Motor neuron (in vitro differentiated cells): ENCODE results near the gene RNU5D-1. TPM values are rescaled to one million over a fixed set of nuclear protein-coding genes. Genes with fewer than 3 reads are reported as not detected.
A peak's percentile ranks its signal among the peaks of the same experiment; 100 is the strongest.

Experiments
- ATAC-seq, 8 experiments: fragments of 200-7000 bp; cut with Tn5 transposase; replicated peaks in 6 of 8; 2 replicates each; pipeline ENCODE4 v1.8.0; 2021; ENCODE audit warnings: mild to moderate bottlenecking in 8 of 8, moderate library complexity in 8 of 8
- H3K27ac ChIP-seq, 2 donors: fragments of 250-450 bp; sonication (Bioruptor Pico); 2 replicates each; pipeline ENCODE4 v1.9.0; 2021; ENCODE audit warnings: antibody characterized with exemption in 2 of 2, mild to moderate bottlenecking in 2 of 2, moderate library complexity in 1 of 2
- H3K4me1 ChIP-seq, 2 donors: fragments of 250-450 bp; sonication (Bioruptor Pico); replicated peaks in 1 of 2; 2 replicates each; pipeline ENCODE4 v1.6.1; 2021; ENCODE audit warnings: antibody characterized with exemption in 2 of 2, mild to moderate bottlenecking in 2 of 2, moderate library complexity in 1 of 2
- H3K4me3 ChIP-seq, 5 donors: fragments of 250-450 bp; sonication (Bioruptor Pico); 2 replicates each; pipeline ENCODE4 v1.9.0; 2021; ENCODE audit warnings: antibody characterized with exemption in 5 of 5, mild to moderate bottlenecking in 5 of 5, moderate library complexity in 4 of 5
- WGBS, 10 experiments: fragments of 450-650 bp; shearing (Covaris generic); methylation state at CpG; one replicate each; pipeline ENCODE4 v1.0.0; 2022; 5-methylcytosine and 5-hydroxymethylcytosine counted together
- in situ Hi-C, 9 experiments: fragments of 400-800 bp; cut with MboI; loops; one replicate each; pipeline ENCODE4 v1.15.0; 2021; ENCODE audit warnings: low sequenced_read_pairs in 9 of 9, low pct_unique_long_range_greater_than_20kb in 2 of 9; ENCODE audit not compliant: unreplicated experiment in 9 of 9
- total RNA-seq, 8 experiments: library from RNA; unstranded; fragments of 300-600 nt; gene quantifications; 2 replicates each; pipeline versions ENCODE4 v1.2.3 to v1.2.4, GENCODE V29; 2022

RNU5D-1 gene
- total RNA-seq, 8 experiments from 2014 or later: under 0.01 TPM; not detected in 4

GRCh38 chr1:44689447-44689765, 41.6 kb downstream of the RNU5D-1 start:
- peak in 6 of 8 experiments; percentile 52 to 95 (median 78) for ATAC-seq

GRCh38 chr1:44688760-44689446, 42.1 kb downstream of the RNU5D-1 start:
- in situ Hi-C loops: no loop called here
- Histone ChIP-seq H3K27ac (peak overlapping the region in 1 of 2 donors; percentile 18), H3K4me3 (no peak overlapping the region), H3K4me1 (peaks cover 5 to 20% of the 10 kb centered on the region in 2 donors)
- no peak for ATAC-seq
- 66 to 91% (median 82%) methylated on average over 4 to 12 of the region's 12 CpGs; no CpG with 5 or more reads in 2 of the 10 experiments for WGBS, 10 experiments

More at GRCh38 chr1:44689447-44689765, 41.6 kb downstream of the RNU5D-1 start:
- Histone ChIP-seq H3K4me3 (no peak overlapping the region), H3K27ac (peak overlapping the region in 1 of 2 donors; percentile 21), H3K4me1 (peaks cover 5 to 20% of the 10 kb centered on the region in 2 donors)
- in situ Hi-C loops: no loop called here
- WGBS, 10 experiments: 31 to 94% (median 57%) methylated on average over 1 to 3 of the region's 3 CpGs; no CpG with 5 or more reads in 2 of the 10 experiments

- H3K4me1 ChIP-seq: peaks cover 5 to 20% of the 10 kb centered on the region in 2 donors
- no peak for ATAC-seq
- no peak overlapping the region for H3K27ac ChIP-seq
- in situ Hi-C loops: no loop called here
- no peak overlapping the region for H3K4me3 ChIP-seq
- WGBS, 10 experiments: 14 to 94% (median 51%) methylated on average over 1 to 8 of the region's 8 CpGs; no CpG with 5 or more reads in 6 of the 10 experiments
Observed at GRCh38 chr1:44685881-44686280, 45.1 kb downstream of the RNU5D-1 start.

- 67 to 100% (median 93%) methylated on average over 1 to 4 of the region's 4 CpGs; no CpG with 5 or more reads in 2 of the 10 experiments for WGBS, 10 experiments
- in situ Hi-C loops: no loop called here
- no peak overlapping the region for H3K27ac ChIP-seq
Observed at GRCh38 chr1:44685218-44685617, 45.8 kb downstream of the RNU5D-1 start.

GRCh38 chr1:44684525-44684924, 46.4 kb downstream of the RNU5D-1 start:
- 80 to 100% (median 95%) methylated on average over 1 of the region's 1 CpG; no CpG with 5 or more reads in 6 of the 10 experiments for WGBS, 10 experiments
- Histone ChIP-seq H3K4me1 (peaks cover 2 to 16% of the 10 kb centered on the region in 2 donors), H3K27ac (no peak overlapping the region), H3K4me3 (no peak overlapping the region)
- in situ Hi-C loops: no loop called here
- ATAC-seq: no peak

More at GRCh38 chr1:44685218-44685617, 45.8 kb downstream of the RNU5D-1 start:
- no peak for ATAC-seq
- Histone ChIP-seq H3K4me3 (no peak overlapping the region), H3K4me1 (peaks cover 5 to 20% of the 10 kb centered on the region in 2 donors)

GRCh38 chr1:44682883-44683265, 48.1 kb downstream of the RNU5D-1 start:
- no peak for ATAC-seq
- in situ Hi-C loops: no loop called here
- peaks cover 0 to 12% of the 10 kb centered on the region in 2 donors for H3K4me1 ChIP-seq
- no peak overlapping the region for H3K27ac ChIP-seq
- WGBS, 10 experiments: 80 to 100% (median 97%) methylated on average over 1 to 3 of the region's 3 CpGs; no CpG with 5 or more reads in 3 of the 10 experiments
- H3K4me3 ChIP-seq: no peak overlapping the region

GRCh38 chr1:44681905-44682882, 48.8 kb downstream of the RNU5D-1 start:
- Histone ChIP-seq H3K4me3 (no peak overlapping the region), H3K4me1 (peaks cover 0 to 13% of the 10 kb centered on the region in 2 donors), H3K27ac (no peak overlapping the region)
- no peak for ATAC-seq
- in situ Hi-C loops: no loop called here
- 29 to 92% (median 81%) methylated on average over 2 to 13 of the region's 14 CpGs; no CpG with 5 or more reads in 1 of the 10 experiments for WGBS, 10 experiments

Other genes starting within 250 kb of the RNU5D-1 start
- 10 to 100 TPM in 5 of 8 experiments, 1 to 10 TPM in 3; 6.8 to 11.4 (median 10.6) TPM for gene TMEM53, start 56.7 kb downstream of the RNU5D-1 start, total RNA-seq
- gene ARMH1, start 56.5 kb downstream of the RNU5D-1 start, total RNA-seq: 10 to 100 TPM in 2 of 8 experiments, 1 to 10 TPM in 6; 3.4 to 20.8 (median 6.0) TPM
- gene KIF2C, start 8.7 kb upstream of the RNU5D-1 start, total RNA-seq: 10 to 100 TPM in 3 of 8 experiments, 1 to 10 TPM in 4, under 1 TPM in 1; 0.61 to 92.3 (median 4.9) TPM
- 1,000 to 10,000 TPM; 2,114 to 6,000 (median 3,055) TPM for gene RPS8, start 44.4 kb upstream of the RNU5D-1 start, total RNA-seq
- gene BEST4, start 57.0 kb upstream of the RNU5D-1 start, total RNA-seq: under 1 TPM in 7 of 8 experiments, not detected in 1; 0.13 to 0.95 (median 0.27) TPM
- gene PLK3, start 69.2 kb upstream of the RNU5D-1 start, total RNA-seq: 10 to 100 TPM; 17.4 to 48.5 (median 28.3) TPM
- 1 to 10 TPM in 2 of 8 experiments, under 1 TPM in 5, not detected in 1; 0.22 to 1.5 (median 0.73) TPM for gene DYNLT4, start 76.2 kb upstream of the RNU5D-1 start, total RNA-seq
- gene BTBD19, start 77.4 kb upstream of the RNU5D-1 start, total RNA-seq: 10 to 100 TPM in 2 of 8 experiments, 1 to 10 TPM in 5, under 1 TPM in 1; 0.60 to 18.5 (median 6.0) TPM
- 1 to 10 TPM in 7 of 8 experiments, under 1 TPM in 1; 0.81 to 3.0 (median 2.2) TPM for gene PTCH2, start 112.1 kb upstream of the RNU5D-1 start, total RNA-seq